GM18861 (cell line): ENCODE measurements around the gene KIAA1549.

ENCODE experiments used
- ATAC-seq: cut with Tn5 transposase; IDR thresholded peaks from one replicate; pipeline ENCODE4 v1.9.1; 2021; ENCODE audit not compliant: unreplicated experiment

The KIAA1549 gene

GRCh38 chr7:138861051-138861450, 120.1 kb downstream of the KIAA1549 start:
- no peak for ATAC-seq

- no peak for ATAC-seq
Measured at GRCh38 chr7:138857728-138858127, 123.5 kb downstream of the KIAA1549 start.

GRCh38 chr7:138854115-138854645, 127.0 kb downstream of the KIAA1549 start:
- ATAC-seq: no peak

- ATAC-seq: no peak
Measured at GRCh38 chr7:138853448-138853847, 127.7 kb downstream of the KIAA1549 start.

- no peak for ATAC-seq
Measured at GRCh38 chr7:138852469-138852868, 128.7 kb downstream of the KIAA1549 start.

GRCh38 chr7:138849701-138850100, 131.5 kb downstream of the KIAA1549 start:
- ATAC-seq: no peak

- no peak for ATAC-seq
Measured at GRCh38 chr7:138848056-138848980, 132.9 kb downstream of the KIAA1549 start.

GRCh38 chr7:138845711-138846110, 135.5 kb downstream of the KIAA1549 start:
- ATAC-seq: no peak

- ATAC-seq: no peak
Measured at GRCh38 chr7:138843632-138844580, 137.3 kb downstream of the KIAA1549 start.

- no peak for ATAC-seq
Measured at GRCh38 chr7:138842111-138842510, 139.1 kb downstream of the KIAA1549 start.

GRCh38 chr7:138838166-138838565, 143.0 kb downstream of the KIAA1549 start:
- no peak for ATAC-seq

GRCh38 chr7:138837627-138838026, 143.6 kb downstream of the KIAA1549 start:
- no peak for ATAC-seq

GRCh38 chr7:138835087-138835486, 146.1 kb downstream of the KIAA1549 start:
- ATAC-seq: no peak

GRCh38 chr7:138834583-138834982, 146.6 kb downstream of the KIAA1549 start:
- ATAC-seq: no peak

GRCh38 chr7:138833596-138833995, 147.6 kb downstream of the KIAA1549 start:
- ATAC-seq: no peak

GRCh38 chr7:138832966-138833365, 148.2 kb downstream of the KIAA1549 start:
- ATAC-seq: no peak

GRCh38 chr7:138829335-138829734, 151.9 kb downstream of the KIAA1549 start:
- no peak for ATAC-seq

GRCh38 chr7:138828302-138828701, 152.9 kb downstream of the KIAA1549 start:
- ATAC-seq: no peak

- ATAC-seq: no peak
Measured at GRCh38 chr7:138825049-138825721, 156.0 kb downstream of the KIAA1549 start.

GRCh38 chr7:138822867-138823535, 158.2 kb downstream of the KIAA1549 start:
- no peak for ATAC-seq
